CD8-positive, alpha-beta memory T cell (primary cell): ENCODE measurements around the gene DSTN. TPM values are rescaled to one million over a fixed set of nuclear protein-coding genes. Genes with fewer than 3 reads are reported as not detected.

ENCODE experiments used
- CTCF ChIA-PET: fragments of 350-600 bp; sonication (Branson Sonifier 250); formaldehyde crosslinking; loops from one replicate; lab custom pipeline; 2021; ENCODE audit warnings: antibody characterized with exemption; lab: Charles Lee
- POLR2A ChIA-PET: fragments of 350-600 bp; sonication (Branson Sonifier 250); formaldehyde crosslinking; loops from one replicate; lab custom pipeline; 2021; ENCODE audit warnings: antibody characterized with exemption; lab: Charles Lee
- DNase-seq, 5 donors: peaks; one replicate each; pipeline versions ENCODE4 v3.0.0 to v3.0.0-alpha.2; 2020 to 2022; ENCODE audit warnings: mixed read lengths in 1 of 5
- H3K27ac ChIP-seq: one replicate; pipeline ENCODE4 v1.7.0; 2013; ENCODE audit warnings: low read depth, mild to moderate bottlenecking, low read length, moderate library complexity
- H3K27me3 ChIP-seq: 2 replicates; pipeline ENCODE4 v1.7.0; 2013; ENCODE audit warnings: low read length, mild to moderate bottlenecking; ENCODE audit not compliant: insufficient read depth, poor library complexity, severe bottlenecking
- H3K36me3 ChIP-seq: 2 replicates; pipeline ENCODE4 v1.7.0; 2013; ENCODE audit warnings: mild to moderate bottlenecking, low read length, moderate library complexity; ENCODE audit not compliant: insufficient read depth
- H3K4me1 ChIP-seq: 2 replicates; pipeline ENCODE4 v1.7.0; 2013; ENCODE audit warnings: mild to moderate bottlenecking, low read length, moderate library complexity; ENCODE audit not compliant: insufficient read depth
- H3K4me3 ChIP-seq: 2 replicates; pipeline ENCODE4 v1.7.0; 2013; ENCODE audit warnings: mild to moderate bottlenecking, low read length
- H3K9me3 ChIP-seq: 2 replicates; pipeline ENCODE4 v1.7.0; 2013; ENCODE audit warnings: mild to moderate bottlenecking, low read length
- H3K27ac Mint-ChIP-seq, 8 donors: one replicate each; pipeline ENCODE4 v1.8.0; 2020 to 2021; ENCODE audit warnings: mixed read lengths in 8 of 8, mild to moderate bottlenecking in 6 of 8, inconsistent platforms in 3 of 8, moderate library complexity in 3 of 8
- H3K27me3 Mint-ChIP-seq, 2 donors: one replicate each; pipeline ENCODE4 v1.8.0; 2020 to 2021; ENCODE audit warnings: mixed read lengths in 2 of 2, mild to moderate bottlenecking in 1 of 2, moderate library complexity in 1 of 2
- H3K36me3 Mint-ChIP-seq, 3 donors: one replicate each; pipeline ENCODE4 v1.8.0; 2020 to 2021; ENCODE audit warnings: mixed read lengths in 3 of 3, inconsistent platforms in 1 of 3, mild to moderate bottlenecking in 1 of 3
- H3K4me1 Mint-ChIP-seq, 3 donors: one replicate each; pipeline ENCODE4 v1.8.0; 2020 to 2021; ENCODE audit warnings: mixed read lengths in 3 of 3, inconsistent platforms in 1 of 3, mild to moderate bottlenecking in 1 of 3
- H3K4me3 Mint-ChIP-seq, 7 donors: one replicate each; pipeline ENCODE4 v1.8.0; 2020 to 2021; ENCODE audit warnings: mixed read lengths in 7 of 7, mild to moderate bottlenecking in 6 of 7, moderate library complexity in 4 of 7, inconsistent platforms in 2 of 7
- H3K9me3 Mint-ChIP-seq, 5 donors: one replicate each; pipeline ENCODE4 v1.8.0; 2020 to 2022; ENCODE audit warnings: mixed read lengths in 5 of 5, mild to moderate bottlenecking in 3 of 5, moderate library complexity in 2 of 5, inconsistent platforms in 1 of 5
- polyA plus RNA-seq: library from polyadenylated mRNA; unstranded; fragments of 300-500 nt; fragmentation: Illumina TruSeq; gene quantifications from one replicate; pipeline ENCODE4 v1.2.3, GENCODE V29; 2021
- total RNA-seq, 2 experiments: library from RNA; stranded (reverse); gene quantifications; one replicate each; pipeline ENCODE4 v1.2.3, GENCODE V29; 2021

The DSTN gene
- total and polyA plus RNA-seq, 3 experiments from 2014 or later = 66.4 to 135 (median 66.9) TPM

GRCh38 chr20:17641993-17642392 lies 72.1 kb downstream of the DSTN start:
- peak overlapping the region in 1 of 8 donors; percentile 10 for H3K27ac Mint-ChIP-seq
- ChIA-PET POLR2A (no interaction called here), CTCF (no interaction called here)
- DNase-seq = no peak
- no peaks in the 10 kb centered on the region for H3K9me3 Mint-ChIP-seq
- H3K4me1 Mint-ChIP-seq = peaks cover 0 to 7% (median 3%) of the 10 kb centered on the region in 3 donors
- H3K9me3 ChIP-seq = no peaks in the 10 kb centered on the region
- no peaks in the 10 kb centered on the region for H3K4me1 ChIP-seq
- no peaks in the 10 kb centered on the region for H3K27me3 ChIP-seq
- H3K27ac ChIP-seq = no peak overlapping the region
- H3K27me3 Mint-ChIP-seq = no peaks in the 10 kb centered on the region
- no peaks in the 10 kb centered on the region for H3K36me3 ChIP-seq
- H3K4me3 Mint-ChIP-seq = no peak overlapping the region
- H3K36me3 Mint-ChIP-seq = peaks cover 0 to 41% (median 2%) of the 10 kb centered on the region in 3 donors
- no peak overlapping the region for H3K4me3 ChIP-seq

- H3K27me3 Mint-ChIP-seq = no peaks in the 10 kb centered on the region
- CTCF ChIA-PET = no interaction called here
- peaks cover 0 to 8% (median 3%) of the 10 kb centered on the region in 3 donors for H3K4me1 Mint-ChIP-seq
These were observed 72.8 kb downstream of the DSTN start for GRCh38 chr20:17642404-17643269.

GRCh38 chr20:17643531-17644188 lies 73.8 kb downstream of the DSTN start:
- H3K36me3 ChIP-seq = no peaks in the 10 kb centered on the region
- H3K4me3 Mint-ChIP-seq = no peak overlapping the region
- no peak overlapping the region for H3K4me3 ChIP-seq
- no peaks in the 10 kb centered on the region for H3K27me3 Mint-ChIP-seq
- no peaks in the 10 kb centered on the region for H3K9me3 ChIP-seq
- ChIA-PET POLR2A (no interaction called here), CTCF (no interaction called here)
- peaks cover 0 to 36% (median 2%) of the 10 kb centered on the region in 3 donors for H3K36me3 Mint-ChIP-seq
- H3K27ac Mint-ChIP-seq = peak overlapping the region in 1 of 8 donors; percentile 38
- no peaks in the 10 kb centered on the region for H3K27me3 ChIP-seq
- no peak overlapping the region for H3K27ac ChIP-seq
- DNase-seq = no peak
- H3K4me1 ChIP-seq = no peaks in the 10 kb centered on the region
- no peaks in the 10 kb centered on the region for H3K9me3 Mint-ChIP-seq
- H3K4me1 Mint-ChIP-seq = peaks cover 0 to 8% (median 3%) of the 10 kb centered on the region in 3 donors

More at GRCh38 chr20:17642404-17643269, 72.8 kb downstream of the DSTN start:
- Mint-ChIP-seq H3K9me3 (no peaks in the 10 kb centered on the region), H3K36me3 (peaks cover 0 to 40% (median 2%) of the 10 kb centered on the region in 3 donors), H3K27ac (no peak overlapping the region), H3K4me3 (no peak overlapping the region)
- Histone ChIP-seq H3K4me1 (no peaks in the 10 kb centered on the region), H3K4me3 (no peak overlapping the region), H3K9me3 (no peaks in the 10 kb centered on the region), H3K36me3 (no peaks in the 10 kb centered on the region), H3K27ac (no peak overlapping the region), H3K27me3 (no peaks in the 10 kb centered on the region)
- no peak for DNase-seq
- POLR2A ChIA-PET = no interaction called here

GRCh38 chr20:17644451-17644850 lies 74.6 kb downstream of the DSTN start:
- H3K27me3 Mint-ChIP-seq = no peaks in the 10 kb centered on the region
- ChIA-PET CTCF (no interaction called here), POLR2A (no interaction called here)
- H3K4me1 Mint-ChIP-seq = peaks cover 0 to 10% (median 6%) of the 10 kb centered on the region in 3 donors
- Histone ChIP-seq H3K4me3 (no peak overlapping the region), H3K27ac (no peak overlapping the region), H3K27me3 (no peaks in the 10 kb centered on the region), H3K36me3 (no peaks in the 10 kb centered on the region), H3K4me1 (no peaks in the 10 kb centered on the region), H3K9me3 (no peaks in the 10 kb centered on the region)
- no peak for DNase-seq
- peaks cover 0 to 31% (median 2%) of the 10 kb centered on the region in 3 donors for H3K36me3 Mint-ChIP-seq
- no peaks in the 10 kb centered on the region for H3K9me3 Mint-ChIP-seq
- no peak overlapping the region for H3K4me3 Mint-ChIP-seq
- H3K27ac Mint-ChIP-seq = no peak overlapping the region

GRCh38 chr20:17645010-17645409 lies 75.1 kb downstream of the DSTN start:
- CTCF ChIA-PET = no interaction called here
- no peak overlapping the region for H3K4me3 Mint-ChIP-seq
- no peaks in the 10 kb centered on the region for H3K27me3 Mint-ChIP-seq
- POLR2A ChIA-PET = no interaction called here
- peaks cover 0 to 28% (median 2%) of the 10 kb centered on the region in 3 donors for H3K36me3 Mint-ChIP-seq
- H3K36me3 ChIP-seq = no peaks in the 10 kb centered on the region
- no peak overlapping the region for H3K27ac Mint-ChIP-seq
- H3K9me3 ChIP-seq = no peaks in the 10 kb centered on the region
- H3K27ac ChIP-seq = no peak overlapping the region
- H3K27me3 ChIP-seq = no peaks in the 10 kb centered on the region
- no peaks in the 10 kb centered on the region for H3K9me3 Mint-ChIP-seq
- H3K4me1 Mint-ChIP-seq = peaks cover 0 to 10% (median 6%) of the 10 kb centered on the region in 3 donors
- no peaks in the 10 kb centered on the region for H3K4me1 ChIP-seq
- no peak for DNase-seq
- H3K4me3 ChIP-seq = no peak overlapping the region

- Mint-ChIP-seq H3K4me1 (peaks cover 0 to 10% (median 6%) of the 10 kb centered on the region in 3 donors), H3K27ac (no peak overlapping the region), H3K9me3 (no peaks in the 10 kb centered on the region), H3K27me3 (no peaks in the 10 kb centered on the region), H3K4me3 (no peak overlapping the region), H3K36me3 (peaks cover 0 to 22% (median 0%) of the 10 kb centered on the region in 3 donors)
- Histone ChIP-seq H3K36me3 (no peaks in the 10 kb centered on the region), H3K9me3 (no peaks in the 10 kb centered on the region), H3K27ac (no peak overlapping the region), H3K27me3 (no peaks in the 10 kb centered on the region), H3K4me3 (no peak overlapping the region), H3K4me1 (no peaks in the 10 kb centered on the region)
- ChIA-PET CTCF (interaction anchor here (1.3 kb wide), 1 partner anchor 37 kb away, joined by 3 read pairs; the partner anchor contains the start of gene RRBP1), POLR2A (no interaction called here)
- DNase-seq = no peak
These were observed 75.8 kb downstream of the DSTN start for GRCh38 chr20:17645546-17646208.

GRCh38 chr20:17646209-17646960 lies 76.5 kb downstream of the DSTN start:
- no peaks in the 10 kb centered on the region for H3K9me3 ChIP-seq
- Mint-ChIP-seq H3K36me3 (peaks cover 0 to 18% (median 0%) of the 10 kb centered on the region in 3 donors), H3K4me1 (peaks cover 0 to 10% (median 6%) of the 10 kb centered on the region in 3 donors), H3K27me3 (no peaks in the 10 kb centered on the region), H3K9me3 (no peaks in the 10 kb centered on the region), H3K27ac (peak overlapping the region in 2 of 8 donors; percentile 0 to 14), H3K4me3 (no peak overlapping the region)
- no peak overlapping the region for H3K27ac ChIP-seq
- ChIA-PET CTCF (interaction anchor here (1.3 kb wide), 1 partner anchor 36 kb away, joined by 3 read pairs; the partner anchor contains the start of gene RRBP1), POLR2A (no interaction called here)
- no peaks in the 10 kb centered on the region for H3K36me3 ChIP-seq
- no peak overlapping the region for H3K4me3 ChIP-seq
- DNase-seq = no peak
- no peaks in the 10 kb centered on the region for H3K4me1 ChIP-seq
- no peaks in the 10 kb centered on the region for H3K27me3 ChIP-seq
